ENCODE results near the gene FIBIN.
"Not testable (repeated sequence)": the region's sequence is repeated elsewhere in the genome, so short reads cannot be mapped to it uniquely, and the experiment has no call there.

FIBIN gene

DNA sequence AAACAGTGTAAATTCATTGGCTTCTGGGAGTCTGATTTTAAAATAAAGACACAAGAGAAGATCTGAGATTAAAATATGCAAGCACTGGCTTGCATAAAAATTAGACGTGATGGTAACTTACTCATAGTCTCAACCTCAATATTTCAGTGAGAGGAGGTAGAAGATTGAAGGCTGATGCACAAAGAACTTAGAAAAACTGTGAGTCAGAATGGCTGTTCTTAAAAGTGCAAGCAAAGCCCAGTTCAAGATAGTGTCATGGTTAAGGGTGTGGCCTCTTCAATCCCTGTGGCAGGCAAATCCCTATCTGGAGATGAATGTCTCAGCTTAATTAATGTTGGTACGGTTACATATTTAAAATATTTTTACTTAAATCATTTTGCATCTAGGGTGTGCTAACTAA, 33.6 kb upstream of the FIBIN start:
- TF ChIP-seq, protein P1, sequence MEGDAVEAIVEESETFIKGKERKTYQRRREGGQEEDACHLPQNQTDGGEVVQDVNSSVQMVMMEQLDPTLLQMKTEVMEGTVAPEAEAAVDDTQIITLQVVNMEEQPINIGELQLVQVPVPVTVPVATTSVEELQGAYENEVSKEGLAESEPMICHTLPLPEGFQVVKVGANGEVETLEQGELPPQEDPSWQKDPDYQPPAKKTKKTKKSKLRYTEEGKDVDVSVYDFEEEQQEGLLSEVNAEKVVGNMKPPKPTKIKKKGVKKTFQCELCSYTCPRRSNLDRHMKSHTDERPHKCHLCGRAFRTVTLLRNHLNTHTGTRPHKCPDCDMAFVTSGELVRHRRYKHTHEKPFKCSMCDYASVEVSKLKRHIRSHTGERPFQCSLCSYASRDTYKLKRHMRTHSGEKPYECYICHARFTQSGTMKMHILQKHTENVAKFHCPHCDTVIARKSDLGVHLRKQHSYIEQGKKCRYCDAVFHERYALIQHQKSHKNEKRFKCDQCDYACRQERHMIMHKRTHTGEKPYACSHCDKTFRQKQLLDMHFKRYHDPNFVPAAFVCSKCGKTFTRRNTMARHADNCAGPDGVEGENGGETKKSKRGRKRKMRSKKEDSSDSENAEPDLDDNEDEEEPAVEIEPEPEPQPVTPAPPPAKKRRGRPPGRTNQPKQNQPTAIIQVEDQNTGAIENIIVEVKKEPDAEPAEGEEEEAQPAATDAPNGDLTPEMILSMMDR (conservative IDR thresholded peaks at IDR 0.05; ENCODE audit: low read depth, low read length) = no peak
- DNase-seq (ENCODE audit: low read depth) = peak; percentile 35
- H3K4me3 ChIP-seq (ENCODE audit: low read depth, low read length) = no peak overlapping the region

DNA sequence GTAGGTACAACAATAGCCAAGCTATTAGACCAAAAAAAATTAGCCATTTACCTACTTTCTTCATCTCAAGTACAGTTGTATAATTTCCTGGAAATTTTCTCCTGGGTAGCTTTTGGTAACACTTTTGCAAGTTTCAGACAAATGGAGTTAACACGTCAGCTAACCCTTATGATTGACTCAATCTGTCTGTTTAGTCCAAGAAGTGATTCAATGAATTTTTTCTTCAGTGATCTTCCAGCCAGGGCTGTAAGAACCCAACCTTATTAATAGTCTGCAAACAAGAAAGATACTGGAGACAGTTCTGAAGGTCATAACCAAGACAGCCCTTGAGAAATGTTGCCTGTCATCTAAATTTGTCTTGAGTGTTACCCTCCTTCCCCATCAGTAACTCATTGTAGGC, 30.1 kb upstream of the FIBIN start:
- H3K4me3 ChIP-seq (ENCODE audit: low read depth, low read length) = no peak overlapping the region
- TF ChIP-seq, protein P1 (conservative IDR thresholded peaks at IDR 0.05; ENCODE audit: low read depth, low read length) = no peak
- no peak for DNase-seq (ENCODE audit: low read depth)

DNA sequence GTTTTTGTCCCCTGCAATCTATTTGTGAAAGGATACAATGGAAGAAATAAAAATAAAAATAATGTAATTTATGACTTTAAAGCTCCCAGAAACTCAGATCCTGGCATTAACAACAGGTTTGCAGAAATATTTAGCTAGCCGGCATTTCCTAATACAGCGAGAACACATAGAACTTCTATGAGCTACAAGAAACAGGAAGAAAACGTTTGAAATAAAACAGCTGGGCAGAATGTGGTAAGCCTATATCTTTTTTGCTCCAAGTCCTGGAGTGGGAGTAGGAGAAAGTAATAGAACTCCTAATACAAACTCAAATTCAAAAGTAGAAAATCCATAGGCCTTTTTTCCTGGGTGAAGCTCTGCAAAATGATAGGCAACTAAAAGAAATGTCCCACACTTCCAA, 29.6 kb upstream of the FIBIN start:
- TF ChIP-seq, protein P1 (conservative IDR thresholded peaks at IDR 0.05; ENCODE audit: low read depth, low read length) = no peak
- no peak overlapping the region for H3K4me3 ChIP-seq (ENCODE audit: low read depth, low read length)
- no peak for DNase-seq (ENCODE audit: low read depth)

DNA sequence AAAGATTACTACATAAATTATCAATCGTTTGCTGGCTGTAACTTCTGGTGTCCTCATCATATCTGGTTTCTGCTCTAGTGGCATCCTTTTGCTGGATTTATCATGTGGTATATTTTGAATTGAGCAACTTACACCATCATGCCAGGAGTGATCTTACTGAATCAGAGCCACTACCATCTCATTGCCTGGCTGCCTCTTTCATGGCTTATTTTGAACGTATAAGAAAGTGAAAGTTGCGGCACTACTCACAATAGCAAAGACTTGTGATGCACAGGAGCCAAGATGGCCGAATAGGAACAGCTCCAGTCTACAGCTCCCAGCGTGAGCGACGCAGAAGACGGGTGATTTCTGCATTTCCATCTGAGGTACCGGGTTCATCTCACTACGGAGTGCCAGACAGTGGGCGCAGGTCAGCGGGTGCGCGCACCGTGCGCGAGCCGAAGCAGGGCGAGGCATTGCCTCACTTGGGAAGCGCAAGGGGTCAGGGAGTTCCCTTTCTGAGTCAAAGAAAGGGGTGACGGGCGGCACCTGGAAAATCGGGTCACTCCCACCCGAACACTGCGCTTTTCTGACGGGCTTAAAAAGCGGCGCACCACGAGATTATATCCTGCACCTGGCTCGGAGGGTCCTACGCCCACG, 28.9 kb upstream of the FIBIN start:
- DNase-seq (ENCODE audit: low read depth); H3K4me3 ChIP-seq (ENCODE audit: low read depth, low read length): not testable (repeated sequence)

DNA sequence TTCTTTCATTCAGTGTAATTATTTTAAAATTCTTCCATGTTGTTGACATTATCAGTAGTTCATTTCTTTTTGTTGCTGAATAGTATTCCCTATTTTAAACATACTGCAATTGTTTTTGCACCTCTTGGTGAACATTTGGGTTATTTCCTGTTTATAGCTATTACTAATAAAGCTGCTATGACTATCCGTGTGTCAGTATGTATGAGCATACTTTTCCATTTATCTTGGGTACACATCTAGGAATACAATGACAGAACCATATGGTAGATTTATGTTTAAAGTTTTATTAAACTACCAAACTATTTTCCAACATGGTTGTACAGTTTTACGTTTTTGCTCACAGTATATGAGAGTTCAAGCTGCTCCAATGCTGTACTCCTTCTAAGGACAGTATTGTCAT, 22.0 kb upstream of the FIBIN start:
- no peak for DNase-seq (ENCODE audit: low read depth)
- no peak overlapping the region for H3K4me3 ChIP-seq (ENCODE audit: low read depth, low read length)

DNA sequence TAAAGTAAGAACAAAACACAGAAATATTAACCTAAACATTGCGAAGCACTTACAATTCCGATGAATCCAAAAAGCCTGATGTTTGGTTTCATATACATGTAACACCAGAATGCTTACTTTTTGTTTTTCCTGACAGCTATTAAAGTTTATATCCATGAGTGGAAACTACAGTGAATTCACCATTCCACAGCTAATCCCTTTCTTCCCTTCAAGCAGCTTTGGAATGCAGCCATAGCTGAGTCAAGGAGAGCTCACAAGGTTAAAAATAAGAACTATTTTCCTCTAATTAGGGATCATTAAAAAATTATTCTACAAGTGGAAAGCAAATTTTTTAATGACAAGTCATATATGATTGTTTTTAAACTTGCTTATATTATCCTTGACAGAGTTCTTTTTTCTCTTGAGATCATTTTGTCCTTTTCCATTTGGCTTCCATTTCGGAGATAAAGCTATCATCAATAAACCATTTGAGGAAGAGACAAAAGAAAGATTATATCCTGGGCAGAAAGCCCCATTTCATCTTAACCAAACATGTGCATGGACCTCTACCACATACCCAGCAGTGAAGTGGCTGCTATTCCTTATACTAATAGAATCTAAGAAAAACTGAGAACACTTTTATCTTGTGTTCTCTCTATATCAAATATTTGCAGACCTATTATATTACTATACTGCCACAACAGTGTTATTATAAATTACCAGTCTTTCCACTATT, 19.7 kb upstream of the FIBIN start:
- no peak for DNase-seq (ENCODE audit: low read depth)
- TF ChIP-seq, protein P1 (conservative IDR thresholded peaks at IDR 0.05; ENCODE audit: low read depth, low read length) = no peak
- no peak overlapping the region for H3K4me3 ChIP-seq (ENCODE audit: low read depth, low read length)

More for the DNA sequence above, 22.0 kb upstream of the FIBIN start:
- TF ChIP-seq, protein P1 (conservative IDR thresholded peaks at IDR 0.05; ENCODE audit: low read depth, low read length) = no peak

DNA sequence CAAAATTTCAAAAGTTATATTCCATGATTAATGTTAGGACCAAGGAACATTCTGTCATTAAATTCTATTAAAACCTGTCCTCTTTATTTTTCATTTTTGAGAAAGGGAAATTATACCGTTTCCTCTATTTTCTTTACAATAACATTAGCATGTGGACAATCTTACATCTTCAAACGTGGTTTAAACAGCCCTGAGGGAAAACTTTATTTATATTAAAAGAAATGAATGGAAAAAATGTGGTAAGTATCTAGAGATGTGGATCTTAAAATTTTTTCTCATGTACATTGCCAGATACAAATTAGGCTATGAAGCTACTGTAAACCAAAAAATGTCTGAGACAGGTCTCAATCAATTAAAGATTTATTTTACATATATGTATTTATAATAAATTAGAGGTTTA, 18.9 kb upstream of the FIBIN start:
- TF ChIP-seq, protein P1 (conservative IDR thresholded peaks at IDR 0.05; ENCODE audit: low read depth, low read length) = no peak
- no peak for DNase-seq (ENCODE audit: low read depth)

More for the DNA sequence above, 18.9 kb upstream of the FIBIN start:
- no peak overlapping the region for H3K4me3 ChIP-seq (ENCODE audit: low read depth, low read length)

All from choroid plexus epithelial cell (primary cell).